Endothelial cell of umbilical vein (primary cell): Measurements from ENCODE around the gene CCDC170. TPM values are rescaled to one million over a fixed set of nuclear protein-coding genes. Genes with fewer than 3 reads are reported as not detected.

Experiments
- BruUV-seq: library from RNA; stranded (reverse); fragments of 400-500 nt; replicated peaks from 2 replicates; lab custom pipeline; 2021; lab: Mats Ljungman, UMichigan
- CTCF ChIA-PET: fragments of 300-600, 350-600 bp; sonication (Branson Sonifier 250); formaldehyde crosslinking; loops from one replicate; lab custom pipeline; 2021; ENCODE audit warnings: antibody characterized with exemption, inconsistent platforms; lab: Charles Lee
- POLR2A ChIA-PET: fragments of 300-600, 350-600 bp; sonication (Branson Sonifier 250); formaldehyde crosslinking; loops from one replicate; lab custom pipeline; 2021; ENCODE audit warnings: antibody characterized with exemption, inconsistent platforms; lab: Charles Lee
- DNase-seq: peaks from one replicate; pipeline ENCODE4 v3.0.0-alpha.2; 2011; ENCODE audit warnings: low read depth, low spot score
- FAIRE-seq: peaks from 2 replicates; lab custom pipeline; 2011; peaks lifted over from hg19 to GRCh38; lab: Jason Lieb, UNC
- H2AFZ ChIP-seq: 2 replicates; pipeline ENCODE4 v1.6.0; 2012; ENCODE audit warnings: low read depth, low read length, control low read depth, inconsistent platforms
- H3K27ac ChIP-seq: 2 replicates; pipeline ENCODE4 v1.5.1; 2011; ENCODE audit warnings: low read depth, mild to moderate bottlenecking, control low read depth, low read length, moderate library complexity; ENCODE audit not compliant: insufficient read depth
- H3K27me3 ChIP-seq, 2 experiments: 2 replicates each; pipeline versions ENCODE4 v1.6.0 to v1.6.1; 2011; ENCODE audit warnings: low read length in 2 of 2, mixed read lengths in 1 of 2; ENCODE audit not compliant: control insufficient read depth in 2 of 2, insufficient read depth in 2 of 2
- H3K36me3 ChIP-seq, 2 experiments: 2 replicates in 1 of 2; 3 replicates in 1 of 2; pipeline ENCODE4 v1.5.1; 2011; ENCODE audit warnings: low read length in 2 of 2, mild to moderate bottlenecking in 1 of 2, moderate library complexity in 1 of 2; ENCODE audit not compliant: control insufficient read depth in 2 of 2, insufficient read depth in 2 of 2; ENCODE audit errors: extremely low read depth in 1 of 2
- H3K4me1 ChIP-seq: 3 replicates; pipeline ENCODE4 v1.5.1; 2011; ENCODE audit warnings: mild to moderate bottlenecking, low read length; ENCODE audit not compliant: control insufficient read depth, insufficient read depth; ENCODE audit errors: extremely low read depth
- H3K4me2 ChIP-seq: 2 replicates; pipeline ENCODE4 v1.6.1; 2011; ENCODE audit warnings: low read length, control low read depth, mixed read lengths; ENCODE audit not compliant: insufficient read depth
- H3K4me3 ChIP-seq, 3 experiments: fragments of 200-600 bp in 1 of 3; sonication (generic), shearing (Covaris generic) in 1 of 3; replicated peaks in 1 of 3; 2 replicates each; pipeline ENCODE4 v1.5.1; 2011 to 2016; ENCODE audit warnings: control low read depth in 3 of 3, low read length in 3 of 3, mild to moderate bottlenecking in 2 of 3, inconsistent platforms in 1 of 3, low read depth in 1 of 3, moderate library complexity in 1 of 3; ENCODE audit not compliant: insufficient read depth in 1 of 3
- H3K79me2 ChIP-seq: 2 replicates; pipeline ENCODE4 v1.6.0; 2012; ENCODE audit warnings: low read length, inconsistent platforms; ENCODE audit not compliant: control insufficient read depth, insufficient read depth
- H3K9ac ChIP-seq: replicated peaks from 2 replicates; pipeline ENCODE3; 2011; ENCODE audit warnings: low read length, control low read depth; ENCODE audit not compliant: insufficient read depth; ENCODE audit errors: extremely low read depth
- H3K9me1 ChIP-seq: replicated peaks from 3 replicates; pipeline ENCODE4 v1.6.0; 2011; ENCODE audit warnings: mild to moderate bottlenecking, low read length; ENCODE audit not compliant: control insufficient read depth, insufficient read depth; ENCODE audit errors: extremely low read depth
- H3K9me3 ChIP-seq: replicated peaks from 2 replicates; pipeline ENCODE4 v1.5.1; 2012; ENCODE audit warnings: low read length, inconsistent platforms; ENCODE audit not compliant: control insufficient read depth, insufficient read depth
- H4K20me1 ChIP-seq: replicated peaks from 2 replicates; pipeline ENCODE3; 2011; ENCODE audit warnings: mild to moderate bottlenecking, low read length; ENCODE audit not compliant: control insufficient read depth, insufficient read depth; ENCODE audit errors: extremely low read depth
- EZH2 ChIP-seq: IDR thresholded peaks from 2 replicates; pipeline ENCODE4 v1.6.1; 2012; ENCODE audit warnings: borderline replicate concordance, low read depth, mild to moderate bottlenecking, moderate library complexity, low read length, inconsistent platforms; ENCODE audit not compliant: severe bottlenecking
- FOS ChIP-seq: IDR thresholded peaks from 2 replicates; pipeline ENCODE4 v1.6.1; 2011; ENCODE audit warnings: mild to moderate bottlenecking, low read length, moderate library complexity, borderline replicate concordance; ENCODE audit not compliant: insufficient read depth
- GATA2 ChIP-seq: IDR thresholded peaks from 2 replicates; pipeline ENCODE4 v1.7.0; 2011; ENCODE audit warnings: low read depth, mild to moderate bottlenecking, moderate library complexity, mixed read lengths, low read length; ENCODE audit not compliant: insufficient read length, insufficient read depth
- JUN ChIP-seq: IDR thresholded peaks from 2 replicates; pipeline ENCODE4 v1.6.1; 2011; ENCODE audit warnings: borderline replicate concordance, low read depth; ENCODE audit not compliant: insufficient read length, insufficient read depth
- MYC ChIP-seq: IDR thresholded peaks from one replicate; pipeline ENCODE4 v1.6.1; 2011; ENCODE audit warnings: mild to moderate bottlenecking, low read depth, low read length
- POLR2A ChIP-seq: IDR thresholded peaks from 2 replicates; pipeline ENCODE4 v1.6.1; 2012; ENCODE audit warnings: low read depth, mild to moderate bottlenecking, control low read depth, low read length
- POLR2AphosphoS5 ChIP-seq: IDR thresholded peaks from 2 replicates; pipeline ENCODE4 v1.6.1; 2012; ENCODE audit warnings: low read depth, mild to moderate bottlenecking, control low read depth, low read length, moderate library complexity; ENCODE audit not compliant: insufficient read depth
- dilution Hi-C: fragments of 300-500 bp; cut with MboI; formaldehyde crosslinking; loops from one replicate; pipeline ENCODE4 v1.15.0; 2019; ENCODE audit warnings: low sequenced_read_pairs; ENCODE audit not compliant: extremely low pct_ligation_motif_present
- intact Hi-C: fragments of 100-400 bp; cut with micrococcal nuclease; formaldehyde crosslinking; loops from one replicate; pipeline ENCODE4 v1.10.0; 2022
- polyA plus RNA-seq, 4 experiments: library from polyadenylated mRNA; depleted of rRNA in 3 of 4; stranded (reverse) in 3 of 4; unstranded in 1 of 4; fragments of >200 nt; gene quantifications; 2 replicates each; pipeline versions ENCODE4 v1.2.1 to v1.2.3, GENCODE V29; 2011 to 2012; ENCODE audit warnings: missing spikeins in 1 of 4
- total RNA-seq: library from RNA; stranded (reverse); gene quantifications from 2 replicates; pipeline ENCODE4 v1.2.3, GENCODE V29; 2021
- TF ChIP-seq, protein P1 (sequence below), 2 donors: IDR thresholded peaks; 1 replicate in 1 of 2; 2 replicates in 1 of 2; pipeline ENCODE4 v1.5.1; 2011; ENCODE audit warnings: low read length in 2 of 2, mild to moderate bottlenecking in 2 of 2, moderate library complexity in 2 of 2, control low read depth in 1 of 2, inconsistent platforms in 1 of 2, low read depth in 1 of 2; ENCODE audit not compliant: insufficient read depth in 1 of 2; ENCODE audit errors: extremely low read depth in 1 of 2
- TF ChIP-seq, protein P2 (sequence below): IDR thresholded peaks from 2 replicates; pipeline ENCODE4 v1.6.1; 2011; ENCODE audit not compliant: insufficient read depth, insufficient read length

Gene CCDC170
- total and polyA plus RNA-seq, 2 donors (not counting 3 experiments of a cell fraction or from before 2014, with no cell fraction given): 0.07 to 0.21 TPM

DNA sequence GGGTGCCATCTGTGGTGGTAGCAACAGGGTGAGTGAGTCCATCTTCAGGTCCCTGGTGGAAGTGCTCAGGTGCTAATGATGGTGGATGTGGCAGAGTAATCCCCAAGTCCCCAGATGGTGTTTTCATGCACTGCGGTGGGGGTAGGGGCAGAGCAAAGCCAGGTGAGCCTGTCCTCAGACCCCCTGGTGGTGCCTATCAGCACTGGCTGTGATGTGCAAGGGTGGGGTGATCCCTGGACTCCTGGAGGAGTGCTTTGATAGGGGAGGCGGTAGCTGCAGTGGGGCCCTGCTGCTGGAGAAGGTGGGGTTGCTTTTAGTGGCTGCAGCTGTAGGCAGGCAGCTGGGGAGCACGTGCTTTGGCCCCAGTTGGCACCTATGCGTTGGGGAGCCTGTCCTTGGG is 70.8 kb downstream of the CCDC170 start:
- intact Hi-C loops (no loop called here), dilution Hi-C loops (no loop called here)
- H3K9me1 ChIP-seq: no peaks in the 10 kb centered on the region
- POLR2A ChIA-PET: no interaction called here
- DNase-seq (no peak), FAIRE-seq (no peak)
- no peaks in the 10 kb centered on the region for H3K36me3 ChIP-seq
- H3K79me2 ChIP-seq: no peaks in the 10 kb centered on the region
- no peaks in the 10 kb centered on the region for H3K4me1 ChIP-seq
- BruUV-seq: no TSS peak
- H4K20me1 ChIP-seq: no peaks in the 10 kb centered on the region
- H3K4me2 ChIP-seq: no peak overlapping the region
- no peaks in the 10 kb centered on the region for H3K27me3 ChIP-seq
- H3K9me3 ChIP-seq: no peaks in the 10 kb centered on the region
- CTCF ChIA-PET: no interaction called here
- TF ChIP-seq GATA2 (no peak), POLR2A (no peak), MYC (no peak), EZH2 (no peak)
- TF ChIP-seq, protein P1, sequence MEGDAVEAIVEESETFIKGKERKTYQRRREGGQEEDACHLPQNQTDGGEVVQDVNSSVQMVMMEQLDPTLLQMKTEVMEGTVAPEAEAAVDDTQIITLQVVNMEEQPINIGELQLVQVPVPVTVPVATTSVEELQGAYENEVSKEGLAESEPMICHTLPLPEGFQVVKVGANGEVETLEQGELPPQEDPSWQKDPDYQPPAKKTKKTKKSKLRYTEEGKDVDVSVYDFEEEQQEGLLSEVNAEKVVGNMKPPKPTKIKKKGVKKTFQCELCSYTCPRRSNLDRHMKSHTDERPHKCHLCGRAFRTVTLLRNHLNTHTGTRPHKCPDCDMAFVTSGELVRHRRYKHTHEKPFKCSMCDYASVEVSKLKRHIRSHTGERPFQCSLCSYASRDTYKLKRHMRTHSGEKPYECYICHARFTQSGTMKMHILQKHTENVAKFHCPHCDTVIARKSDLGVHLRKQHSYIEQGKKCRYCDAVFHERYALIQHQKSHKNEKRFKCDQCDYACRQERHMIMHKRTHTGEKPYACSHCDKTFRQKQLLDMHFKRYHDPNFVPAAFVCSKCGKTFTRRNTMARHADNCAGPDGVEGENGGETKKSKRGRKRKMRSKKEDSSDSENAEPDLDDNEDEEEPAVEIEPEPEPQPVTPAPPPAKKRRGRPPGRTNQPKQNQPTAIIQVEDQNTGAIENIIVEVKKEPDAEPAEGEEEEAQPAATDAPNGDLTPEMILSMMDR (IDR thresholded peaks at IDR 0.05; ENCODE audit: extremely low read depth in 1 of 2, insufficient read depth in 1 of 2, low read depth in 1 of 2, low read length in 2 of 2): no peak
- TF ChIP-seq, protein P2, sequence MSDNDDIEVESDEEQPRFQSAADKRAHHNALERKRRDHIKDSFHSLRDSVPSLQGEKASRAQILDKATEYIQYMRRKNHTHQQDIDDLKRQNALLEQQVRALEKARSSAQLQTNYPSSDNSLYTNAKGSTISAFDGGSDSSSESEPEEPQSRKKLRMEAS: no peak
- no peak overlapping the region for H3K27ac ChIP-seq
- no peak overlapping the region for H2AFZ ChIP-seq
- no peak overlapping the region for H3K4me3 ChIP-seq
- H3K9ac ChIP-seq: no peak overlapping the region

DNA sequence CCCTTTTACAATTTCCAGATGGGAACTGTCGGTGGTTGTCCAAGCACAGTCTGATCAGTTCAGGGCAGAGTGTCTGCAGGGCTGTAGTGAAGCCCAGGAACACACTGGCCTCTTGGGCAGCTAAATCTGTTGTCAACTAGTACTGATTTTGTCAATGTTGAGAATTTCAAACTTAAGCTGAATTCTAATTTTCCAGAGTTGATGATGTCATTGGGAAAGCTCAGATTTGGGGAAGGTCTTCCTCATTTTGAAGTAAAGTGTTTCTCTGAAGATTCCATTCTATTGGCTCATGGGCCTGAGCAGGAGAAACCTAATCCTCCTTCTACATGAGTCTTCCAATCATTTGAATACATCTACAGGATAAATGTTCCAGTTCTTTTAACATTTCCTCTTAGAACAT is 72.1 kb downstream of the CCDC170 start:
- Histone ChIP-seq H3K4me2 (no peak overlapping the region), H3K4me1 (no peaks in the 10 kb centered on the region), H3K36me3 (no peaks in the 10 kb centered on the region), H3K4me3 (no peak overlapping the region), H4K20me1 (no peaks in the 10 kb centered on the region), H3K27me3 (no peaks in the 10 kb centered on the region), H3K79me2 (no peaks in the 10 kb centered on the region), H3K9ac (no peak overlapping the region), H2AFZ (no peak overlapping the region), H3K9me1 (no peaks in the 10 kb centered on the region), H3K27ac (no peak overlapping the region), H3K9me3 (no peaks in the 10 kb centered on the region)
- dilution Hi-C loops (no loop called here), intact Hi-C loops (no loop called here)
- BruUV-seq: no TSS peak
- DNase-seq (no peak), FAIRE-seq (no peak)
- no peak for TF ChIP-seq JUN
- TF ChIP-seq MYC: no peak
- TF ChIP-seq GATA2: no peak
- TF ChIP-seq, protein P1 (IDR thresholded peaks at IDR 0.05; ENCODE audit: extremely low read depth in 1 of 2, insufficient read depth in 1 of 2, low read depth in 1 of 2, low read length in 2 of 2): no peak
- TF ChIP-seq, protein P2: no peak
- no peak for TF ChIP-seq POLR2A
- TF ChIP-seq EZH2: no peak
- TF ChIP-seq FOS: no peak
- no peak for TF ChIP-seq POLR2AphosphoS5
- ChIA-PET POLR2A (no interaction called here), CTCF (interaction anchor here (1.8 kb wide), 1 partner anchor 10 kb away, joined by 5 read pairs; no protein-coding TSS in a partner anchor)
